GM18520 (cell line): ENCODE results near the gene LRRD1.
A peak's percentile ranks its signal among the peaks of the same experiment; 100 is the strongest.
"Not testable (repeated sequence)": the region's sequence is repeated elsewhere in the genome, so short reads cannot be mapped to it uniquely, and the experiment has no call there.

ENCODE experiments used
- ATAC-seq: cut with Tn5 transposase; IDR thresholded peaks from one replicate; pipeline ENCODE4 v1.9.1; 2021; ENCODE audit not compliant: unreplicated experiment

The LRRD1 gene

GRCh38 chr7:92178928-92179924, at the start of gene LRRD1:
Gene LRRD1 (minus strand): TSS chr7:92179142. CDS start chr7:92165202, 13,940 bp downstream.
- ATAC-seq = peak; percentile 95

GRCh38 chr7:92228742-92229141, 49.8 kb upstream of the LRRD1 start:
- ATAC-seq = no peak

GRCh38 chr7:92228100-92228499, 49.2 kb upstream of the LRRD1 start:
- ATAC-seq = no peak

DNA sequence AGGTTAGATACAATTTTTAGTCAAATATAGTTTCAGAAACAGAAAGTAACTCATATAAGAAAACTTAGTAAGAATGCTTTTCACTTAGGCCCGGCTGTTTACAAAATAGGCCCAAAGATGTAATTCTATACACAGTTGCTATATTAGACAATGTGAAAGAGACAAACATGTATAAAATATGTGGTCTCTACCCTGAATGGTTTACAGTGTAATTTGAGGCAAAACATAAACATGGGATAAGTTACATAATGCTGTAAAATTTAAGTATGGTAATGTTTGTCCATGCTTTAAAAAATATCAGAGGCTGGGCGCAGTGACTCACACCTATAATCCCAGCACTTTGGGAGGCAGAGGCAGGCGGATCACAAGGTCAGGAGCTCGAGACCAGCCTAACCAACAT, 48.0 kb upstream of the LRRD1 start:
- no peak for ATAC-seq

- ATAC-seq = no peak
Observed at GRCh38 chr7:92221766-92222165, 42.8 kb upstream of the LRRD1 start.

- no peak for ATAC-seq
Observed at GRCh38 chr7:92206672-92207071, 27.7 kb upstream of the LRRD1 start.

DNA sequence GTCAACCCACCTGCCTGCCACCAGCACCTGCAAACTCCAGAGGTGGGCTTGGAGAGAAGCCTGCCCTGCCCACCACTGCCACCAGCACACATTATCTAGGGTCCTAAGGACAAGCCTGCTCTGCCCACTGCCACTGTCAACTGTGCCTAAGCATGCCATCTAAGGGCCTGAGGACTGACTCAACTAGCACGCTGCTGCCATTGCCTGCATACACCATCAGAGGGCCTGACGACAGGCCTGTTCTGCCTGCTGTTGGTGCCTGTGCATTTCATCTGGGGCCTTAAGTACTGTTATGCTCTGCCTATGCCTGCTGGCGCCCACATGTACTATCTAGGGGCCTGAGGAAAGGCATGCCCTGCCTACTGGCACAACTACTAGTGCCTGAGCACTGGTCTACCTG, 27.0 kb upstream of the LRRD1 start:
- no peak for ATAC-seq

- no peak for ATAC-seq
Observed at GRCh38 chr7:92200791-92201190, 21.8 kb upstream of the LRRD1 start.

DNA sequence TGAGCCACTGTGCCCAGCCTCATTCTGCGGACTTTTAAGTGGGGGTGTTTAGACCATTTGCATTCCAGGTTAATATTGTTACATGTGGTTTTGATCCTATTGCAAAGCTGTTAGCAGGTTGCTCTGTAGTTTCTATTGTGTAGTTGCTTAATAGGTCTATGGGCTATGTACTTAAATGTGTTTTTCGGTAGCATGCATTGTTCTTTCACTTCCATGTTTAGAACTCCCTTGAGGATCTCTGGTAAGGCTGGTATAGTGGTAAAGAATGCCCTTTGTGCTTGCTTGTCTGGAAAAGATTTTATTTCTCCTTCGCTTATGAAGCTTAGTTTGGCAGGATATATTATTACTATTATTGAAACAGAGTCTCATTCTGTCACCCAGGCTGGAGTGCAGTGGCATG, 13.4 kb upstream of the LRRD1 start:
- ATAC-seq = no peak

- not testable (repeated sequence) for ATAC-seq
Observed at GRCh38 chr7:92189246-92189645, 10.3 kb upstream of the LRRD1 start.

DNA sequence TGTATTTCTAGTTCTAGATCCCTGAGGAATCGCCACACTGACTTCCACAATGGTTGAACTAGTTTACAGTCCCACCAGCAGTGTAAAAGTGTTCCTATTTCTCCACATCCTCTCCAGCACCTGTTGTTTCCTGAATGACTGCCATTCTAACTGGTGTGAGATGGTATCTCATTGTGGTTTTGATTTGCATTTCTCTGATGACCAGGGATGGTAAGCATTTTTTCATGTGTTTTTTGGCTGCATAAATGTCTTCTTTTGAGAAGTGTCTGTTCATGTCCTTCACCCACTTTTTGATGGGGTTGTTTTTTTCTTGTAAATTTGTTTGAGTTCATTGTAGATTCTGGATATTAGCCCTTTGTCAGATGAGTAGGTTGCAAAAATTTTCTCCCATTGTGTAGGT, 5.4 kb upstream of the LRRD1 start:
- not testable (repeated sequence) for ATAC-seq

- no peak for ATAC-seq
Observed at GRCh38 chr7:92177362-92177761, 1.6 kb downstream of the LRRD1 start.

GRCh38 chr7:92169529-92169928, 9.4 kb downstream of the LRRD1 start:
- ATAC-seq = not testable (repeated sequence)

GRCh38 chr7:92161271-92161670, 17.7 kb downstream of the LRRD1 start:
- no peak for ATAC-seq

DNA sequence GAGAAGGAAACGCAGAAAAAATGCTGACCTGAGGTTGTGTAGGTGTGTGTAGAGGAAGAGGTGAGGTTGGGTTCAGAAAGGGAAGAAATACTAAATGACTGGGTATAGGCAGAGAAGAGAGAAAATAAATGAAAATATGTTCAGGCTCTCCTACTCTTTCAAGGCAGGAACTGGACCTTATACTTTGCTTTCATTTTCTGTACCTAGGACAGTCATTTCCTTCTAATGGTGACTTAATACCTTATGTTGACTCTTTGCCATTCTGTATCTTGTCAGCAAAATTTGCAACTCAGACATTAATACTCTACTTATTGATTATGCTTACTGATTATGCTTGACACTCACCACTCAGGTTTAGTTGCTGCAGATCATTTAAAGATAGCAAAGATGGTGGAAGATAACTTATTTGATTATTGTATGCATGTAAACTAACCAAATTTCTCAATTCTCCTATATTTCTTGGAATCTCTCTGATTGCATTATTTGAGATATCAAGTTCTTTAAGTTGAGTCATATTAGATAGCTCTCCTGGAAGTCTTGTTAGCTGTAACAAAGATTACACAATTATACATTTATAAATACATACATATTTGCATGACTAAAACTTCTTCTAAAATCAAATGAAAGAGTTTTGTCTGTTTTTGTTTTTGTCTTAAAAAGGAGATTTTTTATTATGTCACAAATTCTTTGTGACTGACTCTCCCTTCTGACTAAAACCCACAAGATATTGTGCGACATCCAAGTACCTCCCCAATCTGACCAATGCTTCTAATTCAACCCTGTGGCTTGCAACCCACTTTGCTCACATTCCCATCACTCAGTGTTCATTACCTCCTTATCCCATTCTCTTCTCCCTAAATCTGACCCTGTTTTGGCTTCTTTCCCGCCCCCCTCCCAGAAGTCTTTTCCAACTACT, 20.0 kb downstream of the LRRD1 start:
- ATAC-seq = peak; percentile 68

GRCh38 chr7:92156990-92157389, 22.0 kb downstream of the LRRD1 start:
- ATAC-seq = no peak

GRCh38 chr7:92155108-92155739, 23.7 kb downstream of the LRRD1 start:
- ATAC-seq = no peak

- no peak for ATAC-seq
Observed at GRCh38 chr7:92150450-92151017, 28.4 kb downstream of the LRRD1 start.

- no peak for ATAC-seq
Observed at GRCh38 chr7:92149736-92150239, 29.2 kb downstream of the LRRD1 start.

GRCh38 chr7:92143192-92143880, 35.6 kb downstream of the LRRD1 start:
- not testable (repeated sequence) for ATAC-seq
